Sigmoid colon (tissue), 7 donors: Measurements from ENCODE around the gene DIS3L2. TPM values are rescaled to one million over a fixed set of nuclear protein-coding genes. Genes with fewer than 3 reads are reported as not detected.

Source experiments
- DNase-seq: peaks from one replicate; pipeline ENCODE4 v3.0.0-alpha.2; 2019
- H3K27ac ChIP-seq, 4 donors: fragments of 200-600 bp; sonication (generic); one replicate each; pipeline ENCODE4 v1.5.1; 2016 to 2019; ENCODE audit warnings: mild to moderate bottlenecking in 1 of 4
- H3K27me3 ChIP-seq, 3 donors: fragments of 200-600 bp; sonication (generic); one replicate each; pipeline ENCODE4 v1.5.1; 2019; ENCODE audit warnings: mild to moderate bottlenecking in 1 of 3
- H3K36me3 ChIP-seq, 4 donors: fragments of 200-600 bp; sonication (generic); one replicate each; pipeline ENCODE4 v1.5.1; 2016 to 2019
- H3K4me1 ChIP-seq, 4 donors: fragments of 200-600 bp; sonication (generic); one replicate each; pipeline ENCODE4 v1.5.1; 2017 to 2019
- H3K4me3 ChIP-seq, 4 donors: fragments of 200-600 bp; sonication (generic); one replicate each; pipeline ENCODE4 v1.5.1; 2017 to 2019; ENCODE audit warnings: mild to moderate bottlenecking in 2 of 4, moderate library complexity in 1 of 4
- H3K9me3 ChIP-seq, 4 donors: fragments of 200-600 bp in 3 of 4; sonication (generic) in 3 of 4; one replicate each; pipeline versions ENCODE4 v1.5.1 to v1.6.1; 2013 to 2019
- CTCF ChIP-seq, 4 experiments: fragments of 450-650 bp in 3 of 4; fragments of 200-600 bp in 1 of 4; IDR thresholded peaks; one replicate each; pipeline ENCODE4 v1.5.1; 2016 to 2019; ENCODE audit warnings: antibody characterized with exemption in 4 of 4, mild to moderate bottlenecking in 3 of 4, moderate library complexity in 2 of 4
- EP300 ChIP-seq, 4 donors: sonication (generic); formaldehyde crosslinking; IDR thresholded peaks; one replicate each; pipeline ENCODE4 v1.6.1; 2017; ENCODE audit warnings: antibody characterized with exemption in 4 of 4
- POLR2A ChIP-seq, 2 donors: fragments of 450-650 bp; IDR thresholded peaks; one replicate each; pipeline ENCODE4 v1.6.1; 2016; ENCODE audit warnings: antibody characterized with exemption in 2 of 2, mild to moderate bottlenecking in 2 of 2, moderate library complexity in 2 of 2
- POLR2AphosphoS5 ChIP-seq, 4 donors: sonication (generic); formaldehyde crosslinking; IDR thresholded peaks; one replicate each; pipeline ENCODE4 v1.6.1; 2017; ENCODE audit warnings: antibody characterized with exemption in 4 of 4
- WGBS, 2 donors: extraction: QIAGEN DNeasy Blood & Tissue Kit; methylation state at CpG; one replicate each; pipeline ENCODE4 v1.1.7; 2013; 5-methylcytosine and 5-hydroxymethylcytosine counted together
- intact Hi-C: fragments of 100-400 bp; cut with DNase I; formaldehyde crosslinking; loops from one replicate; pipeline ENCODE4 v1.15.1; 2023
- polyA plus RNA-seq, 3 donors: library from polyadenylated mRNA; stranded (reverse); fragments of 200-250 nt; gene quantifications; one replicate each; pipeline ENCODE4 v1.2.3, GENCODE V29; 2013
- total RNA-seq, 4 donors: library from RNA; depleted of rRNA; stranded (reverse); fragments of >200 nt; gene quantifications; one replicate each; pipeline ENCODE4 v1.1.0, GENCODE V29; 2016
- donor health status: healthy with polysubstance abuse.
- donor health status: Bipolar disorder and iron deficiency.
- donor health status: healthy.

Gene DIS3L2
- total and polyA plus RNA-seq, 7 donors = 8.8 to 37.9 (median 22.5) TPM

GRCh38 chr2:232300894-232301387, 339.4 kb downstream of the DIS3L2 start:
- Histone ChIP-seq H3K27ac (no peak overlapping the region), H3K36me3 (peaks cover 0 to 32% (median 1%) of the 10 kb centered on the region in 4 donors), H3K4me3 (no peak overlapping the region), H3K4me1 (no peaks in the 10 kb centered on the region), H3K27me3 (no peaks in the 10 kb centered on the region), H3K9me3 (no peaks in the 10 kb centered on the region)
- TF ChIP-seq POLR2AphosphoS5 (IDR thresholded peaks at IDR 0.05) (no peak), EP300 (IDR thresholded peaks at IDR 0.05) (no peak), CTCF (IDR thresholded peaks at IDR 0.05) (no peak), POLR2A (IDR thresholded peaks at IDR 0.05) (no peak)
- intact Hi-C loops = no loop called here
- 23 to 69% methylated on average over 6 of the region's 6 CpGs for WGBS, 2 donors
- DNase-seq = no peak

- TF ChIP-seq POLR2AphosphoS5 (IDR thresholded peaks at IDR 0.05) (no peak), CTCF (IDR thresholded peaks at IDR 0.05) (no peak), EP300 (IDR thresholded peaks at IDR 0.05) (no peak), POLR2A (IDR thresholded peaks at IDR 0.05) (no peak)
- Histone ChIP-seq H3K4me3 (no peak overlapping the region), H3K27ac (no peak overlapping the region), H3K36me3 (peaks cover 0 to 34% (median 1%) of the 10 kb centered on the region in 4 donors), H3K9me3 (no peaks in the 10 kb centered on the region), H3K27me3 (no peaks in the 10 kb centered on the region), H3K4me1 (no peaks in the 10 kb centered on the region)
- intact Hi-C loops = no loop called here
- WGBS, 2 donors = 97 to 98% methylated on average over 6 of the region's 6 CpGs
- DNase-seq = no peak
These were observed 342.7 kb downstream of the DIS3L2 start for GRCh38 chr2:232304236-232304635.

GRCh38 chr2:232306741-232307305, 345.3 kb downstream of the DIS3L2 start:
- 93 to 97% methylated on average over 7 of the region's 7 CpGs for WGBS, 2 donors
- no peak for DNase-seq
- Histone ChIP-seq H3K27ac (no peak overlapping the region), H3K27me3 (no peaks in the 10 kb centered on the region), H3K9me3 (no peaks in the 10 kb centered on the region), H3K36me3 (peaks cover 0 to 13% (median 0%) of the 10 kb centered on the region in 4 donors), H3K4me1 (no peaks in the 10 kb centered on the region), H3K4me3 (no peak overlapping the region)
- TF ChIP-seq POLR2AphosphoS5 (IDR thresholded peaks at IDR 0.05) = no peak
- no peak for TF ChIP-seq EP300 (IDR thresholded peaks at IDR 0.05)
- TF ChIP-seq CTCF (IDR thresholded peaks at IDR 0.05) = no peak
- no peak for TF ChIP-seq POLR2A (IDR thresholded peaks at IDR 0.05)
- intact Hi-C loops = no loop called here

- TF ChIP-seq POLR2AphosphoS5 (IDR thresholded peaks at IDR 0.05) (no peak), CTCF (IDR thresholded peaks at IDR 0.05) (no peak), POLR2A (IDR thresholded peaks at IDR 0.05) (no peak), EP300 (IDR thresholded peaks at IDR 0.05) (no peak)
- intact Hi-C loops = no loop called here
- WGBS, 2 donors = 80 to 82% methylated on average over 3 of the region's 3 CpGs
- no peak overlapping the region for H3K4me3 ChIP-seq
- no peak for DNase-seq
- H3K27ac ChIP-seq = no peak overlapping the region
- H3K9me3 ChIP-seq = peaks cover 0 to 2% (median 0%) of the 10 kb centered on the region in 4 donors
- peaks cover 0 to 13% (median 0%) of the 10 kb centered on the region in 4 donors for H3K36me3 ChIP-seq
- no peaks in the 10 kb centered on the region for H3K27me3 ChIP-seq
- H3K4me1 ChIP-seq = no peaks in the 10 kb centered on the region
These were observed 346.3 kb downstream of the DIS3L2 start for GRCh38 chr2:232307854-232308253.

- peaks cover 0 to 13% (median 0%) of the 10 kb centered on the region in 4 donors for H3K36me3 ChIP-seq
- 89 to 99% methylated on average over 3 of the region's 3 CpGs for WGBS, 2 donors
- no peaks in the 10 kb centered on the region for H3K4me1 ChIP-seq
- DNase-seq = no peak
- no peaks in the 10 kb centered on the region for H3K27me3 ChIP-seq
- no peak for TF ChIP-seq POLR2A (IDR thresholded peaks at IDR 0.05)
- TF ChIP-seq EP300 (IDR thresholded peaks at IDR 0.05) = no peak
- no peak for TF ChIP-seq CTCF (IDR thresholded peaks at IDR 0.05)
- TF ChIP-seq POLR2AphosphoS5 (IDR thresholded peaks at IDR 0.05) = no peak
- H3K27ac ChIP-seq = no peak overlapping the region
- peaks cover 0 to 2% (median 0%) of the 10 kb centered on the region in 4 donors for H3K9me3 ChIP-seq
- no peak overlapping the region for H3K4me3 ChIP-seq
- intact Hi-C loops = no loop called here
These were observed 347.5 kb downstream of the DIS3L2 start for GRCh38 chr2:232308986-232309385.
